NCI-H1417 (cell line): ENCODE results near the gene ZNF280D.

Experiments used
- DNase-seq, 3 experiments: peaks; one replicate each; lab custom pipeline; 2025; lab: John Stamatoyannopoulos, UW

ZNF280D gene

DNA sequence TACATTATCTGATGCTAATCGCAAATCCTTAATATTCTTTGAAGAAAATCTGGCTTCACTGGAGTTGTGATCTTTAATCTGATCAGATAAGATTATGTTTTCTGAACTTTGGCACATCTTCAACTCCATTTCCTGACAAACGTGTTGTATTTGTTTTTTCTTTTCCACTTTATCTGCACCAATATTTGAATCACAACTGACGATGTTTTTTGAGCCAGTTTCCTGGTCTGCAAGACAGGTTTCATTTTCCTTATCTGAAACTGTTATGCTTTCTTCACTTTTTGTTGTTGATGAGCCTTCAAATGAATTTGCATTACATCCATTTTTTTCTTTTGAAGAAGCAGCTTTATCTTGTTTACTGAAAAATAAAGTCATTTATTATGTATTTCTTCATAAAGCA lies 101.5 kb downstream of the ZNF280D start:
- DNase-seq: no peak

DNA sequence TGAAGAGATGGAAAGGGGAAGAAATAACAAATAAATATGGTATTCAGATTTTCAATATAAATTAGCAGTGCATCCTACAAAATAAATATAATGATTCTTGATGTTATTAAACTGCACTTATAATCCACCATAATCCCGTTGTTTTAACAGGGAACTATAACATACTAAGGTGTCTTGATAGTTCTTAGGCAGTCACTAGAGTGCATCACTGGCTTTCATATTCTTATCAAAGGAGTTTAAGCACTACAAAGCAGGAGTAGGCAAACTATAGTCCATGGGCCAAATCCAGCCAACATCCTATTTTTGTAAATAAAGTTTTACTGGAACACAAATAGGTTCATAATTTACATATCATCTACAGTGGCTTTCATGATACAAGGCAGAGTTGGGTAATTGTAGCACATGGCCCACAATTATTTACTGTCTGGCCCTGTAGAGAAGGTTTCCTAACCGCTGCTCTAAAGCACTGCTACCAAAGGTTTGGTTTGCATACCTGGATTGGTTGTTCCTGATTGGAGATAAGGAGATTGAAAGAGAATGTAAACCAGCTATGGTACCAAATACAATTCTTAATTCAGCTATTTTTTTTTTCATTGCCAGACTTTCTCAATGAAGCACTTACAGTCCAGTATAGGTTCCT lies 104.3 kb downstream of the ZNF280D start:
- DNase-seq: no peak

- no peak for DNase-seq
Measured at GRCh38 chr15:56619887-56620286, 113.4 kb downstream of the ZNF280D start.

DNA sequence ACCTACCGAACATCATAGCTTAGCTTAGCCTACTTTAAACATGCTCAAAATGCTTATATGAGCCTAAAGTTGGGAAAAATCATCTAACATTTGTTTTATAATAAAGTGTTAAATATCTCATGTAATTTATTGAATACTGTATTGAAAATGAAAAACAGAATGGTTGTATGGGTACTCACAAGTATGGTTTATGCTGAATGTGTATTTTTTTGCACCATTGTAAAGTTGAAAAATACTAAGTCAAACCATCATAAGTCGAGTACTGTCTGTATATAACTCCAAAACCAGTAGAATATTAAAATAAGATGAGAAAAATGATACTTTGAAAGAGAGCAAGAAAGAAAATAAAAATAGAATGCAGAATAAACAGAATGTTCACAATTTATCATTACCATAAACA lies 115.7 kb downstream of the ZNF280D start:
- DNase-seq: no peak

- DNase-seq: peak in 1 of 3 experiments; percentile 49
Measured at GRCh38 chr15:56616551-56616950, 116.8 kb downstream of the ZNF280D start.

GRCh38 chr15:56613811-56614210 lies 119.5 kb downstream of the ZNF280D start:
- DNase-seq: no peak

DNA sequence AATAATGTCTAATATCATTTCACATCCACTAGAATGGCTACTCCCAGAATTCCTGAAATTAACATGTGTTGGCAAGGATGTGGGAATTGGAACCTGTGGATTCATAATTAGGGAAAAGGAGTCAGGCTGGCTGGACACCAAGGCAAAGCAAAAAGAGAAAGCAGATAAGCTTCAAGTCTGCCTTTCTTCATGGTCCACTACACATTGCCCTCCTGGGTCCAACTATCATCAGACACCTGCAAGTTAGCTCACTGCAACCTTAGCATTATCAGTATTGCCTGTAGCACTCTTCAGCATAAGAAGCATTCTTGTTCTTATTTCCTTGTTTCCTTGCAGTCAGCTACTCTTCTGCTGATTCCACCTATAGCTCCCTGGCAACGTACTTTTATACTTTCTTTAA lies 124.3 kb downstream of the ZNF280D start:
- DNase-seq: no peak

- DNase-seq: no peak
Measured at GRCh38 chr15:56608140-56608778, 125.0 kb downstream of the ZNF280D start.

DNA sequence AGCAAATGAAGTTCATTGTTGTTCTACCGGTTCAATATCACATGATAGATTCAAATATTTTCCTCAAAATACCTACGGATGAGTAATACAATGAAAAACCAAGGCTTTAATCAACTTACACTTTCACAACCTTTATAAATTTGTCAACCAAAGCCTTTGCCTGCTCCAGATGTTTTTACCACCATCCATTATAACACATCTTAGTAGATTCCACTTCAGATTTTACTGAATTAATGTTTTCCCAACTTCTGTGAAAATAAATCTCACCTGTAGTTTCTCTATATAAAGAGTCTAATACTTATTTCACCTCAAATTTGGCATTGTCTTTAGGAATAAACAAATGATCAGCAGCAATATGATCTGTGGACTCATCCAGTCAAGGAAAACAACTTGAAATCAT lies 131.1 kb downstream of the ZNF280D start:
- no peak for DNase-seq

- no peak for DNase-seq
Measured at GRCh38 chr15:56600380-56600779, 132.9 kb downstream of the ZNF280D start.

DNA sequence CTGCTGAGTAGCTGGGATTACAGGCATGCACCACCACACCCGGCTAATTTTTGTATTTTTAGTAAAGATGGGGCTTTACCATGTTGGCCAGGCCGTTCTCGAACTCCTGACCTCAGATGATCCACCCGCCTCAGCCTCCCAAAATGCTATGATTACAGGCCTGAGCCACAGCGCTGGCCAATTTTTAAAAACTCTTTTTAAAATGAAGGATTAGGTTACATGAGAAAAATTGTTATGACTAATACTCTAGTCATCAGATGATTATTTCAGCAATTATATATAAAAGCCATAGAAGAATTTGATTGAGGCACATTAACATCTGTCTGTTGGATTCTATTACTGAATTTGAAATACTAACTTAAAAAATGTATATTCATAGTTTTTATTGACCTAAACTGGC lies 134.3 kb downstream of the ZNF280D start:
- no peak for DNase-seq

GRCh38 chr15:56587686-56588085 lies 145.6 kb downstream of the ZNF280D start:
- no peak for DNase-seq

DNA sequence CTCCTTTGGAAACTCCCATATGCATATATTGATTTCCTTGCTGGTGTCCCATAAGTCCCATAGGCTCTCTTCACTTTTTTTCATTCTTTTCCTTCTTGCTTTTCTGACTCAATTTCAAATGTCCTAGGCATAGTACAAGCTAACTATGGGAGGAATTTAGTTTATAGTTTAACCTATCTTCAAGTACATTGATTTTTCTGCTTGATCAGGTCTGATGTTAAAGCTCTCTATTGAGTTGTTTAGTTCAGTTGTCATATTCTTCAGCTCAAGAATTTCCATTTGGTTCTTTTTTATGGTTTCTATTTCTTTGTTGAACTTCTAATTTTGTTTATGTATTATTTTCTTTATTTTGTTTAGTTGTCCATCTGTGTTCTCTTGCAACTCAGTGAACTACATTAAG lies 147.1 kb downstream of the ZNF280D start:
- DNase-seq: no peak

DNA sequence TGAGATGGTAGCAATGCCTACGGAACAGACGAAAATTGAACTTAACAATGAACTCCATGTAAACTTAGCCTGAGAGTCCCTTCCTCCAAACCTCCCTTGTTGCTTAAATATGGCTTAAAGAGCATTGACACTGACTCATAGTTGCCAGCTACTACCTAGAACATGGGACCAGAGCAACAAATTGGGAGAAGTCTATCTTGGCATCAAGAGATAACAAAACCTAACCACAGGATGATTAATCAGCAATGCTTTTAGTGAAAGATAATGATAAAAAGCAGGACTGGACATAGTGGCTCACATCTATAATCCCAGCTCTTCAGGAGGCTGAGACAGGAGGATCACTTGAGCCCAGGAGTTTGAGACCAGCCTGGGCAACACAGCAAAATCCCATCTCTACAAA lies 150.5 kb downstream of the ZNF280D start:
- DNase-seq: no peak
